Colonic mucosa (tissue), 4 donors: ENCODE data around the gene ZNF768. TPM values are rescaled to one million over a fixed set of nuclear protein-coding genes. Genes with fewer than 3 reads are reported as not detected.

Source experiments
- DNase-seq: peaks from one replicate; pipeline ENCODE4 v3.0.0-alpha.2; 2020
- H3K27ac ChIP-seq: fragments of 200-600 bp; one replicate; pipeline ENCODE4 v1.8.0; 2021
- H3K27me3 ChIP-seq: fragments of 200-600 bp; one replicate; pipeline ENCODE4 v1.8.0; 2021
- H3K36me3 ChIP-seq: fragments of 200-600 bp; one replicate; pipeline ENCODE4 v1.8.0; 2021
- H3K4me1 ChIP-seq: fragments of 200-600 bp; one replicate; pipeline ENCODE4 v1.8.0; 2021; ENCODE audit warnings: mild to moderate bottlenecking
- H3K4me3 ChIP-seq: fragments of 200-600 bp; one replicate; pipeline ENCODE4 v1.8.0; 2021
- H3K9ac ChIP-seq, 2 donors: one replicate each; pipeline ENCODE4 v1.7.0; 2013; ENCODE audit warnings: control low read depth in 2 of 2, low read depth in 2 of 2, low read length in 2 of 2
- H3K9me3 ChIP-seq: fragments of 200-600 bp; one replicate; pipeline ENCODE4 v1.8.0; 2021
- intact Hi-C: fragments of 100-400 bp; cut with DNase I; formaldehyde crosslinking; loops from one replicate; pipeline ENCODE4 v1.14.1; 2022
- total RNA-seq, 2 donors: library from RNA; stranded (reverse); fragmentation: NEBNext Ultra II Directional in 1 of 2; extraction: Animal tissue kit (Norgen Biotek cat#: 25700) in 1 of 2; gene quantifications; one replicate each; pipeline ENCODE4 v1.2.1, GENCODE V29; 2021
- TF ChIP-seq, protein P1 (sequence below): fragments of 200-600 bp; IDR thresholded peaks from one replicate; pipeline ENCODE4 v1.8.0; 2022; ENCODE audit warnings: antibody characterized with exemption, mild to moderate bottlenecking
- donor health status: healthy.
- donor health status: DM: no; HTN: no; CAD: no.
- donor health status: DM: no; HTN: no; CAD: no.

ZNF768 gene
- 10 to 100 TPM; 58.6 to 63.2 TPM for total RNA-seq

DNA sequence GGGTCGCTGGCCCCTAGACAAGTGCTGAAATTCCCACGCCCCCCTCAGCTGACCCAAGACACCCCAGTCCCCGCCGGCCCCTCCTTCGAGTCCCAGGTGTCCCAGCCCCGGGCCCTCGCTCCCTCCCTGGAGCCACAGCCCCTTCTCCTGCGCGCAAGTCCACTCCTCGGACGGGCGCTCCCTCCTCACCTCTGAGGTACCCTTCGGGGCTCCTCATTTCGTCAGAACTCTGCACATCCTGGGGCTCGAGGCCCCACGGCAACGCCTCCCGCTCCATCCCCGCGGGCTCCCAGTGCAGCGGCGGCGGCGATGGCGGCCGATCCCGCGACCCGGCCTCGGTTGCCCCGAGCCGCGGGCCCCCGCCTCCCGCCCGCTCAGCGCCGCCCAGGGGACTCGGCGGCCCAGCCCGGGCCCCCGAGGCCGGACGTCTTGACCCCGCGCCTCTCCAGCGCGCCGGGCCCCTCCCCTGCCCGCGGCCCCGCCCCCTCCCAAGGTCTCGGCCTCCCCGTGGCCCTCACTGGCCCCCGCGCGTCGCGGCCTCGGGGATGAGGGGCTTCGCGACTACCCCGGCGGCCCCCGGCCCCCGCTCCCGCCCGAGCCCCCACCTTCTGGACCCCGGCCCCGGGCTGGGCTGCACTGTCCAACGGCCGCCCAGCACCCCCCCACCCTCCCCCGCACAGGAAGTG is at the start of gene ZNF768:
Gene ZNF768, minus strand, starts transcription at position 430 of the 686 bp plus-strand sequence. Its CDS starts 153 bp downstream, at position 277.
- Histone ChIP-seq H3K9me3 (no peaks in the 10 kb centered on the region), H3K4me1 (no peaks in the 10 kb centered on the region), H3K27me3 (no peaks in the 10 kb centered on the region), H3K27ac (peak within 1 kb of the TSS; percentile 98), H3K36me3 (no peaks in the 10 kb centered on the region), H3K4me3 (peak within 1 kb of the TSS; percentile 68), H3K9ac (peak within 1 kb of the TSS; percentile 93 to 96)
- intact Hi-C loops, result loop anchor here (5.0 kb wide), 1 partner anchor 79 kb away; the partner anchor contains the start of gene SEPHS2
- TF ChIP-seq, protein P1, sequence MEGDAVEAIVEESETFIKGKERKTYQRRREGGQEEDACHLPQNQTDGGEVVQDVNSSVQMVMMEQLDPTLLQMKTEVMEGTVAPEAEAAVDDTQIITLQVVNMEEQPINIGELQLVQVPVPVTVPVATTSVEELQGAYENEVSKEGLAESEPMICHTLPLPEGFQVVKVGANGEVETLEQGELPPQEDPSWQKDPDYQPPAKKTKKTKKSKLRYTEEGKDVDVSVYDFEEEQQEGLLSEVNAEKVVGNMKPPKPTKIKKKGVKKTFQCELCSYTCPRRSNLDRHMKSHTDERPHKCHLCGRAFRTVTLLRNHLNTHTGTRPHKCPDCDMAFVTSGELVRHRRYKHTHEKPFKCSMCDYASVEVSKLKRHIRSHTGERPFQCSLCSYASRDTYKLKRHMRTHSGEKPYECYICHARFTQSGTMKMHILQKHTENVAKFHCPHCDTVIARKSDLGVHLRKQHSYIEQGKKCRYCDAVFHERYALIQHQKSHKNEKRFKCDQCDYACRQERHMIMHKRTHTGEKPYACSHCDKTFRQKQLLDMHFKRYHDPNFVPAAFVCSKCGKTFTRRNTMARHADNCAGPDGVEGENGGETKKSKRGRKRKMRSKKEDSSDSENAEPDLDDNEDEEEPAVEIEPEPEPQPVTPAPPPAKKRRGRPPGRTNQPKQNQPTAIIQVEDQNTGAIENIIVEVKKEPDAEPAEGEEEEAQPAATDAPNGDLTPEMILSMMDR, result no peak
- DNase-seq, result peak; percentile 76

DNA sequence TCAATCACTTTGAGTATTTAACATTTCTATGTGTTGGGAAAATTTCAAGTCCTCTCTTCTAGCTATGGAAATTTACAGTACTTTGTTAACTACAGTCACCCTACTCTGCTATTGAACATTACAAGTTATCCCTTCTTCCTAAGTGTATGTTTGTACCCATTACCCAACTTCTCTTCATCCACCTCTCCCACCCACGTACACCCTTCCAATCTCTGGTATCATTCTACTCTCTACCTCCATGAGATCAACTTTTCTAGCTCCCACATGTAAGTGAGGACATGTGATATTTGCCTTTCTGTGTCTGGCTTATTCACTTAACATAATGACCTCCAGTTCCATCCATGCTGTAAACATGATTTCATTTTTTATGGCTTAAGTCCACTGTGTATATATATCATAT is 48.3 kb upstream of the ZNF768 start:
- no peak overlapping the region for H3K27ac ChIP-seq
- intact Hi-C loops, result no loop called here
- H3K4me1 ChIP-seq, result peaks cover 5% of the 10 kb centered on the region
- H3K36me3 ChIP-seq, result no peaks in the 10 kb centered on the region
- H3K4me3 ChIP-seq, result no peak overlapping the region
- H3K9ac ChIP-seq, result no peak overlapping the region
- H3K9me3 ChIP-seq, result no peaks in the 10 kb centered on the region
- TF ChIP-seq, protein P1, result no peak
- DNase-seq, result no peak
- H3K27me3 ChIP-seq, result no peaks in the 10 kb centered on the region

DNA sequence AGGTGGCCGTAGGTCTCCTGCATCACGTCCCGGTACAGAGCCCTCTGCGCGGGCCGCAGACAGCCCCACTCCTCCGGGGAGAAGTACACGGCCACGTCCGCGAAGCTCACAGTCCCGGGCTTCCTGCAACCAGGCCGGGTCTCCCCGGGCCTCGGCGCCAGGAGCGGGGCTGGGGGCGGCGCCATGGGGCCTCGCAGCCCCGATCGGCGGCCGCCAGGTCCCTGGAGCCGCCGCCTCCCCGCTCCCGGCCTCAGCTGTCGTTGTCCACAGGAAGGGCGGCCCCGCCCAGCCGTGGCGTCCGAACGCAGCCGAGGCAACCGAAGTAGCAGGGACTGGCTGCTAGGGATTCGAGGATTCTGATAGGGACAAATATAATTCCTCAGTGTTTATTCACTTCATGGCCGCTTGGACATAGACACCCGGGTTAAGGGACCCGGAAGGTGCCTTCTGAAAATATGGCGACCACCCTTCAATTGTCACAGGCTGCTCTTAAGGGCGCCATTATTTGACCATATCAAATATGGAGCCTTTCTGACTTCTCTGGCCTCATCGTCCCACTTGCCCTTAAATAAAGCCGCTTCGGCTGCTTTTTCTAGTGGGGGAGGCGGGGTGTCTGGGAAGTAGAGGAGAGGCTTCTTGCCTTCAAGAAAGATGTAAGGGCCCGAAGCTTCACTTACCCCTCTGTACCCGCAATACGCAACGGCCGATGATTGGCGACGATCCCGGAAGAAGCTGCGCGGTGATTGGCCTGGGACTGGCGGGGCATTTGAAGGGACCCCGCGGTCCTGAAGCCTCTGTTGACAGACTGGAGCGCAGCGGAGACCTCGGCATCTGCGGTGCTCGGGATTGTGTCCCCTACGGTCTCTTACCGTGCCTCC is 45.3 kb upstream of the ZNF768 start, which contains the start of gene ZNF688:
Gene ZNF688, minus strand, starts transcription at position 270 of the 878 bp plus-strand sequence. Its CDS starts 85 bp downstream, at position 185.
- no peaks in the 10 kb centered on the region for H3K36me3 ChIP-seq
- peaks cover 5% of the 10 kb centered on the region for H3K4me1 ChIP-seq
- peak within 1 kb of the TSS; percentile 99 for H3K27ac ChIP-seq
- intact Hi-C loops, result no loop called here
- H3K9me3 ChIP-seq, result no peaks in the 10 kb centered on the region
- TF ChIP-seq, protein P1, result no peak
- no peaks in the 10 kb centered on the region for H3K27me3 ChIP-seq
- peak within 1 kb of the TSS; percentile 88 to 99 for H3K9ac ChIP-seq
- peak; percentile 96 for DNase-seq
- H3K4me3 ChIP-seq, result peak within 1 kb of the TSS; percentile 71

DNA sequence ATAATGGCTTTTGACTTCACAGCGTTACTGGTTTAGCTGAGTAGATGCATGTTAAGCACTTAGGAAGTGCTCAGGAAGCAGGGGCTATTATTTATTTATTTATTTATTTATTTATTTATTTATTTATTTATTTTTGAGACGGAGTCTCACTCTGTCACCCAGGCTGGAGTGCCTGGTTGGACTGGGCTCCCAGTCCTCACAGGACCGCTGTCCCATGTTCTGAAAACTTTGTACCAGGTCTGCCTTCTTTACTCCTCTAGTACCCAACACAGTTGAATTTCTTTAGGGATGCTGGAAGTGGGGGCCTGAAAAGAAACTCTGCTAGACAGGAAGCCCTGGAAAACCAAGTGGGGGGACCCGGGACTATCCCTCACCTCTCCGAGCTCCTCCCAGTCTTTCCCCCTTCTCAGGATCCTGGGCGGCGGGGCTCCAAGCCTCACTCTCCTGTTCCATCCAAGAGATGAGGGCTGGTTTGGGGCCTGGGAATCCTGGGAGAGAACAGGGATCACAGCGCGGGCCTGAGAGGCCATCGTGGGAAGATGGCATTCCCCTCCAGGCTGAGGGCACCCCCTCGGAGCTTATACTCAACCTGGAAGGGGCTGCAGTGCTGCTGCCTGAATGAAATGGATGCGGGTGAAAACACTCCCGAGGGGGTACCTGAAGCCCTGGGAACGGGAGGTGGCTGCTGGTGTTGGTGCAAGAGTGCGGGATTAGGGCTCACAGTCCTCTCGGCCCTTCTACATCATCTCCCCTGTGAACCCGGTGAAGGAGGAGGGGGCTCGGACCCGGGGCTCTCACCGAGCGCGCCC is 44.5 kb upstream of the ZNF768 start:
- TF ChIP-seq, protein P1, result no peak
- no peaks in the 10 kb centered on the region for H3K36me3 ChIP-seq
- H3K9ac ChIP-seq, result peak overlapping the region; percentile 88 to 99
- H3K4me1 ChIP-seq, result peaks cover 5% of the 10 kb centered on the region
- H3K27me3 ChIP-seq, result no peaks in the 10 kb centered on the region
- intact Hi-C loops, result no loop called here
- H3K4me3 ChIP-seq, result peak overlapping the region; percentile 71
- no peaks in the 10 kb centered on the region for H3K9me3 ChIP-seq
- no peak for DNase-seq
- peak overlapping the region; percentile 99 for H3K27ac ChIP-seq
